Measurements from ENCODE around the gene FAF2. TPM values are rescaled to one million over a fixed set of nuclear protein-coding genes. Genes with fewer than 3 reads are reported as not detected.
A peak's percentile ranks its signal among the peaks of the same experiment; 100 is the strongest.
"Not testable (repeated sequence)": the region's sequence is repeated elsewhere in the genome, so short reads cannot be mapped to it uniquely, and the experiment has no call there.

The FAF2 gene
- total RNA-seq, 2 experiments from 2014 or later = 27.5 to 30.1 TPM

- POLR2A ChIA-PET = interaction anchor here (0.6 kb wide), 1 partner anchor 116 kb away, joined by 3 read pairs; no protein-coding TSS in a partner anchor
- peaks cover 48% of the 10 kb centered on the region for H3K4me1 Mint-ChIP-seq (ENCODE audit: low read depth)
- peaks cover 73% of the 10 kb centered on the region for H3K36me3 Mint-ChIP-seq (ENCODE audit: low read depth)
Measured at GRCh38 chr5:176485176-176485575, 37.0 kb downstream of the FAF2 start.

GRCh38 chr5:176486189-176486757 is 38.1 kb downstream of the FAF2 start:
- H3K36me3 Mint-ChIP-seq (ENCODE audit: low read depth) = peaks cover 80% of the 10 kb centered on the region
- H3K27ac Mint-ChIP-seq = no peak overlapping the region
- intact Hi-C loops (cut with DNase I, micrococcal nuclease) = no loop called here
- POLR2A ChIA-PET = interaction anchor here (0.8 kb wide), 1 partner anchor 49 kb away, joined by 4 read pairs; no protein-coding TSS in a partner anchor
- ATAC-seq (ENCODE audit: poor library complexity) (no peak), DNase-seq (peak in 1 of 14 experiments; percentile 13)
- no peaks in the 10 kb centered on the region for H3K27me3 ChIP-seq (ENCODE audit: control insufficient read depth in 1 of 2, insufficient read depth in 2 of 2, low read length in 2 of 2)
- no peak overlapping the region for H3K27ac ChIP-seq (ENCODE audit: low read depth in 1 of 2, low read length in 2 of 2)
- peaks cover 28% of the 10 kb centered on the region for H3K4me1 ChIP-seq (ENCODE audit: insufficient read depth, low read length)
- peaks cover 59% of the 10 kb centered on the region for H3K4me1 Mint-ChIP-seq (ENCODE audit: low read depth)
- no peak for TF ChIP-seq CTCF (IDR thresholded peaks at IDR 0.05)
- peaks cover 53% of the 10 kb centered on the region for H3K36me3 ChIP-seq (ENCODE audit: insufficient read depth, low read length)
- H3K9me3 Mint-ChIP-seq = no peaks in the 10 kb centered on the region
- H3K4me3 ChIP-seq (ENCODE audit: low read length) = no peak overlapping the region
- H3K9me3 ChIP-seq (ENCODE audit: control insufficient read depth in 1 of 2, insufficient read depth in 1 of 2, low read length in 2 of 2) = no peaks in the 10 kb centered on the region
- CTCF ChIA-PET = no interaction called here
- H3K4me3 Mint-ChIP-seq = no peak overlapping the region
- H3K27me3 Mint-ChIP-seq = no peaks in the 10 kb centered on the region

More at GRCh38 chr5:176485176-176485575, 37.0 kb downstream of the FAF2 start:
- H3K9me3 ChIP-seq (ENCODE audit: control insufficient read depth in 1 of 2, insufficient read depth in 1 of 2, low read length in 2 of 2) = no peaks in the 10 kb centered on the region
- CTCF ChIA-PET = interaction anchor here (0.7 kb wide), 1 partner anchor 68 kb away, joined by 3 read pairs; no protein-coding TSS in a partner anchor
- Mint-ChIP-seq H3K27me3 (no peaks in the 10 kb centered on the region), H3K27ac (peak overlapping the region; percentile 16), H3K9me3 (no peaks in the 10 kb centered on the region), H3K4me3 (no peak overlapping the region)
- TF ChIP-seq CTCF (IDR thresholded peaks at IDR 0.05) = no peak
- DNase-seq = no peak
- H3K27ac ChIP-seq (ENCODE audit: low read depth in 1 of 2, low read length in 2 of 2) = no peak overlapping the region
- peaks cover 46% of the 10 kb centered on the region for H3K36me3 ChIP-seq (ENCODE audit: insufficient read depth, low read length)
- no peak overlapping the region for H3K4me3 ChIP-seq (ENCODE audit: low read length)
- peaks cover 28% of the 10 kb centered on the region for H3K4me1 ChIP-seq (ENCODE audit: insufficient read depth, low read length)
- no peaks in the 10 kb centered on the region for H3K27me3 ChIP-seq (ENCODE audit: control insufficient read depth in 1 of 2, insufficient read depth in 2 of 2, low read length in 2 of 2)
- intact Hi-C loops (cut with DNase I, micrococcal nuclease) = no loop called here
- ATAC-seq (ENCODE audit: poor library complexity) = no peak

GRCh38 chr5:176487160-176487559 is 39.0 kb downstream of the FAF2 start:
- CTCF ChIA-PET = not testable (repeated sequence)

More at GRCh38 chr5:176487160-176487559, 39.0 kb downstream of the FAF2 start:
- H3K9me3 ChIP-seq (ENCODE audit: control insufficient read depth in 1 of 2, insufficient read depth in 1 of 2, low read length in 2 of 2); H3K9me3 Mint-ChIP-seq; H3K27me3 ChIP-seq (ENCODE audit: control insufficient read depth in 1 of 2, insufficient read depth in 2 of 2, low read length in 2 of 2); H3K4me3 ChIP-seq (ENCODE audit: low read length); ATAC-seq (ENCODE audit: poor library complexity); intact Hi-C loops (cut with DNase I, micrococcal nuclease); H3K27me3 Mint-ChIP-seq; H3K4me3 Mint-ChIP-seq; H3K27ac ChIP-seq (ENCODE audit: low read depth in 1 of 2, low read length in 2 of 2); DNase-seq; H3K27ac Mint-ChIP-seq: not testable (repeated sequence)
- H3K4me1 Mint-ChIP-seq (ENCODE audit: low read depth) = peaks cover 63% of the 10 kb centered on the region
- Histone ChIP-seq H3K36me3 (ENCODE audit: insufficient read depth, low read length) (peaks cover 61% of the 10 kb centered on the region), H3K4me1 (ENCODE audit: insufficient read depth, low read length) (peaks cover 28% of the 10 kb centered on the region)
- POLR2A ChIA-PET = interaction anchor here (0.7 kb wide), 1 partner anchor 56 kb away, joined by 3 read pairs; no protein-coding TSS in a partner anchor
- peaks cover 82% of the 10 kb centered on the region for H3K36me3 Mint-ChIP-seq (ENCODE audit: low read depth)
